ENCODE data around the gene ZSWIM3.

GRCh38 chr20:45810191-45810970 lies 47.0 kb upstream of the ZSWIM3 start:
- TF ChIP-seq CTCF (IDR thresholded peaks at IDR 0.05), result no peak
- no peak for TF ChIP-seq POLR2A (IDR thresholded peaks at IDR 0.05)
